GM18858 (cell line): ENCODE results near the gene PANX2.

ENCODE experiments used
- ATAC-seq: cut with Tn5 transposase; IDR thresholded peaks from one replicate; pipeline ENCODE4 v1.9.1; 2021; ENCODE audit not compliant: unreplicated experiment

Gene PANX2

DNA sequence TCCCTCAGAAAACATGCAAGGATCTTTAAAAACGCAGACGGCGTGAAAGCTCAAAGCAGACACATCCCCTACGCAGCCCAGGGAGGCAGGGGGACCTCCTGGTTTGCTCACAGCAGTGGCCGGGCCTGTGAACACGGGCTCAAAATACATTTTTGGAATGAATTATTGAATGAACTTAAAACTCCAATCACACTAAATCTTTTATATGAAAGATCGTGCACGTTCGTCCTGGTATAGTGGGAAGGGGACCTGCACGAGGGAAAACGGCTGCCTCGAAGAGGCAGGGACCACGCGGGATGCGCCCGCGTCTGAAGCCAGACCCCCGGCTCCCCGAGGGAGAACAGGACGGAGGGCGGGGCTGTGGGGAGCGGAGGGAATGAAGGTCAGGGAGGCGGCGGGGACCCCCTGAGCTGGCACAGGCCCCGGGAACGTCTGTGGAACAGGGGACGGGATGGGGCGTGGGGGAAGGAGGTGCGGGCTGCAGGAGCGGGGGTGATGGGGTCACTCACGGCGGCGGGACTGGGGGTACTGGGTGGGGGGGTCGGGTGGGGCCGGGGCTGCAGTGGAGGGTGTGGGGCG, 1.3 kb upstream of the PANX2 start:
- ATAC-seq: no peak

DNA sequence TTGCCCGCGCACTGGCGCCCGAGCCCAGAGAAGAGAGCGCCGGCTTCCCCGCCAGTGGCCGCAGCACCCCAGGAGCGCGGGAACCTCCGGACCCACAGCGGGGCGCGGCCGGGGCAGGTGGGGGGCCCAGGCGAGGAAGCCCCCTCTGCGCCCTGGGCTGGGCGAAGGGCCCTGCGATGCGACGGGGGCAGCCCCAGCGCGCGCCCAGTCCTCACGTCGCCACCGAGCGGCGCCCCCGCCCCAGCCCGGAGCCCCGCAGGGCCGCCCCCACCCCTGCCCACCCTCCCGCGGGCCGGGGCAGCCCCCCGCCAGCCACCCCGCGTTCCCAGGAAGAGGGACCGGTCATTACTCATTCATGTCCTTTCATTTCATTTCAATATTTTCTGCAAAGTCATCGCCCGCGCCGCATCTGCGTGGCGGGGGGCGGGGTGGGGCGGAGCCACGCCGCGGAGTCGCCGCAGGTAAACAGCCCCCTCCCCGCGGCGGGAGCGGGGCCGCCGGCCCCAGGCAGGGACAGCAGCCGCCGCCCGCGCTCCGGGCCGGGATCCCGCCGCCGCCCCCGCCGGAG, 673 bp upstream of the PANX2 start:
- no peak for ATAC-seq

DNA sequence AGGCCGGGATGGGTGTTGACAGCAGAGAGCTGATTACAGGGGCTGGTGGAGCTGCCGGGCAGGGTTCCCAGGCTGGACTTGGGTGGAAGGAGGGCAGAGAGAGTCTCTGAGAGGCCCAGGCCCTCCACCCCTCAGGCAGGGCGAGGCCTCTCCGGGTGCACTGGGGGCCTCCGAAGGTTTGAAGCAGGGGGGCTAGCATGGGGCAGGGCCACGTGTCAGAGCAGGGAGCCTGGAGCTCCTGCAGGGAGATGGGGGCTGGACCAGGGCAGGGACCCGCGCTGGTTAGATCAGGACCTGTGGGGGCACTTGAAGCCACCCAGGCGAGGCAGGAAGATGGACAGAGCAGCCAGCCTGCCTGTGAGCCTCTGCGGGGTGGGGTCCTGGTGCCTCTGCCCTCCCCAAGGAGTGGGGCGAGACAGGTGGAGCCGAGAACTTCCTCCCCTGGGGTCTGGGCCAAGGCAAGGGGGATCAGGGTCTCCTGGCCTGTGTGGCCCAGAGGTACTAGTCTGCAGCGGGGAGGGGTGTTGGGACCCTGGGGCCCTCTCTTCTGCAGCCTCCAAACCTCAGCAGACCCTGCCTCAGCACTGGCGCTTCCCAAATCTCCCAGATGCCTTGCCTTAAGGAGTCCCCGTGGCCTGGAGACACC, 911 bp downstream of the PANX2 start:
- no peak for ATAC-seq

DNA sequence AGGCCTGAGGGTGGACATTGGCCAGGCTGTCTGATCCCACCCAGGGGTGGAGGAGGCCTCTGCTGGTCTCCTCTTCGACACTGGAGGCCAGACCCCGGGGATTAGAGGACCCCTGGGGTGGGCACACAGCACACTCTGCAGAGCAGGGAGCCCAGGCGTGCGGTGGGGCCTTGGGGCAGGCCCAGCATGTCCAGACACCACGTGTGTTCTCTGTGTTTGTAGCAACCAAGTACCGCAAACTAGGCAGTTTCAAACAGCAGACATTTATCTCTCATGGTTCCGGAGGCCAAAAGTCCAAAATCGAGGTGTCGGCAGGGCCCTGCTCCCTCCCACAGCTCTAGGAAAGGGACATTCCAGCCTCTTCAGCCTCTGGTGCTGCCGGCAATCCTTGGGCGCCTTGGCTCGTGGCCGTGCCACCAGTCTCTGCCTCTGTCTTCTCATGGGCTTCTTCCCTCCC, 1.5 kb downstream of the PANX2 start:
- no peak for ATAC-seq

DNA sequence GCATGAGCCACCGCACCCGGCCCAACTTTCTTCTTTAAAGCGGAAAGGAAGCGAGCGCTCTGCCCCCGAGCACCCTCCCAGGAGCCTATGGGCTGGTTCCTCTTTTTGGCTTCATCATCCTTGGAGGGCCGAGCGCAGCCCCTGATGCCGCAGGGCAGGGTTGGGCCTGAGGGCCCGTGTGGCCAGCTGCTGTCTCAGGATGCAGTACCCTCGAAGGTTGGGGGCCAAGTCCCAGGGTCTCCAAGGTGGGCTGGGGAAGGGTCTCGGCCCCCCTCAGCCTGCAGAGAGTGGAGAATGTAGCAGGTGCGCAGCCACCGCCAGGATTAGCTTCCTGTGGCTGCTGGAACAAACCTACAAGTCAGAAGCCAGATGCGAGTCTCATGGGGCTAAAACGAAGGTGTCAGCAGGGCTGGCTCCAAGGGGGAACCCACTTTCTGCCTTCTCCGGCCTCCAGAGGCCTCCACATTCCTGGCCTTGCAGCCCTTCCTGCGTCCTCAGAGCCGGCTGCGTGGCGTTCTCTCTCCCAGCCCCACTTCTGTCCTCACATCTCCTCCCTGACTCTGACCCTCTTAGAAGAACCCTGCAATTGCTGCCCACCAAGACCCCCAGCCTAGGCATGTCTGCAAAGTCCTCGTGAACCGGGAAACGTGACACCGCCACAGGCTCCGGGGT, 2.9 kb downstream of the PANX2 start:
- no peak for ATAC-seq

DNA sequence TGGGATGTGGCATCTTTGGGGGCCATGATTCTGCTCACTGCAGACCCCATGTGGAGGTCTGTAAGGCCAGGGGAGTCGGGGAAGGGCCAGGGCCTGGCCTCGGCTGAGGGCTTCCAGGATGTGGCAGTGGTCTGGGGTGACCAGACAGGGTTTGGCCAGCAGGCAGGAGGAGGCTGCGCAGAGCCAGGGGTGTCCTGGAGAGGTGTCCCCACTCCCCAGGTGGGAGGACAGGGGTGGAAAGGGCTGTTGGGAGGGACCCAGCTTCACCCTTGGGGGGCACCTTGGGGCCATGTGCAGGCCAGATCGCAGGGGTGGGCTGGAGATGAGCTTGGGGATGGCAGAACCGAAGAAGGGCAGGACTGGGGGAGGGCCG, 3.4 kb downstream of the PANX2 start:
- ATAC-seq: no peak

DNA sequence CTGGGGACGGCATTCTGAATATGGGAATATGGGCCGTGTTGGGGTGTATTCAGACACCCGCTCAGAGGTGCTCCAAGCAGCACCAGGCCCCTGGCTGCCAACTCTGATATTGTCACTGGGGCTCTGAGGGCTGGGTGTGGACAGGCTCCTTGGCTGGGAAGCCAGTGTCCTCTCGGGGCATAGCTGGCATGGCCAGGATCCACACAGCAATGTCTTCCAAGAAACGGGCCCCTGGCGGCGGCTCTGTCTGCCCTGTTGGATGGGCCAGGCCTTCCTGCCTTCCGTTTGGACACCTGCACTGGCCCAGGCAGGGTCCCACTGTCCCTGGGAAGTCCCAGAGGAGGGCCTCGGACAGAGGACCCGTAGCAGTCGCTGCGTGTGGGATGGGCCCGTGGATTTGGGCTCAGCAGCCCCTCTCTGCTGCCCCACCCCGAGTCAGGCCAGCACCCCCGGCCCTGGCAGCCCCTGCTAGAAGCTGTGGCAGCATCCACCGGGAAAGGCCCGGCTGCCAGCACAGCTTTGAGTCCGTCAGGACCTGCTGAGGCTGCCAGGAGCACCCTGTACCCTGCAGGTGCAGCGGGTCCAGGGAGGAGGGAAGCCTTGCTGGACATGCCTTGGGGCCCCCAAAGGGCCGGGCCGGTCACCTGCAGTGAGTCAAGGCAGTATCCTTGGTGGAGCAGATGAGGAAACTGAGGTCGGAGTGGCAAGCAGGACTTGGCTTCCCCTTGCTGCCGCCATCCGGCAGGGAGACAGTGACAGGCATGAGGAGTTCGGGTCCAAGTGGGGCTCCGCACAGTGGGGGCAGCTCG, 4.1 kb downstream of the PANX2 start:
- no peak for ATAC-seq

DNA sequence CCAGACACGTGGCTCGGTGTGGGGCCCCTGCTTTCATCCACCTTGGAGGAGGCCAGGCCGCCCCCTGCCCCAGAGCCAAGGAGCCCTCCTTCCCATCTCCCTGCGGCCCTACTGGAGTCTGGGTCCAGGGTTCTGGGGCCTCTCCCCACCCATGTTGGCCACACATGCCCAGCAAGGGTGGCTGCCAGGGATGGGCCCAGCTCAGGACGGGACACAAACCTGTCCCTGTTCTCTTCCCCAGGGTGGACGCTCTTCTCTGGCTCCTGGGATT, 4.6 kb downstream of the PANX2 start:
- no peak for ATAC-seq

DNA sequence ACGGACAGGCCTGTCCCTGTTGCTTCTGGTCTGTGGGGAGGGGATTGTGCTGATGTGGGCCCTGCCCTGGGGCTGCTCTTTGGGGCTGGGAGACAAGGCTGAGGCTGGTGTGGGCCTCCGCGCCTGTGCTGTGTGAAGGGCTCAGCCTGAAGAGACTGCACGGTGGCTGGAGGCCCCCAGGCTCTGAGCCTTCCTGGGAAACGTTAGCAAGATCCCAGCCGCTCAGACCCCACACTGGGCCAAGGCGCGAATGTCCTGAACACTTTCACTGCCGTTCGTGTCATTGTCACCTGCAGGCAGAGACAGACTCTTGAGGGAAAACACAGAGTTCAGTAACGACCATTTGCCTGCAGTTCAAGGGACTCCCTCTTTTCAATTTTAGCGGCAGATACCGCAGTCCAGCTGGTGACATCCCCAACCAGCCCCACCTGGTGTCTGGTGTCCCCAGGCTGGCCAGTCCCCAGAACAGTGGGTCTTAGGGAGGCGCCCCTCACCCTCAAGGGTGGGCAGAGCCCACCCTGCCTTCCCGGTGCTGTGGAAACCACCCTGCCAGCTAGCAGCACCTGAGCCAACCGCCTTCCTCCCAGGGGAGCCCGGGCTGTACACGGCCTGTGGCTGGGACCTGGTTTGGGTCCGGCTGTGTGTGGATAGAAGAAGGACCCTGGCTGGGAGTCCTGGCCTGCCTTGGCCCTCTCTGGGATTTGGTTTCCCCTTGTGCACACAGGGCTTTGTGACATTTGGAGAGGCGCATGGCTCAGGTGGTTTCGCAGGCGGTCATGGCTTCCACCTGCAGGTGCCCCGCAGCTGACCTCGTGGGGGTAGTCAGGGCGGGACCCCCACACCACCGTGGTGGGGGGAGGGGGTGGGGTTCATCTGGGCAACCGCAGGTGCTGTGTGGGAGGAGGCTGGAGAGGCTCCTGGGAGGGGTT, 5.7 kb downstream of the PANX2 start:
- no peak for ATAC-seq

DNA sequence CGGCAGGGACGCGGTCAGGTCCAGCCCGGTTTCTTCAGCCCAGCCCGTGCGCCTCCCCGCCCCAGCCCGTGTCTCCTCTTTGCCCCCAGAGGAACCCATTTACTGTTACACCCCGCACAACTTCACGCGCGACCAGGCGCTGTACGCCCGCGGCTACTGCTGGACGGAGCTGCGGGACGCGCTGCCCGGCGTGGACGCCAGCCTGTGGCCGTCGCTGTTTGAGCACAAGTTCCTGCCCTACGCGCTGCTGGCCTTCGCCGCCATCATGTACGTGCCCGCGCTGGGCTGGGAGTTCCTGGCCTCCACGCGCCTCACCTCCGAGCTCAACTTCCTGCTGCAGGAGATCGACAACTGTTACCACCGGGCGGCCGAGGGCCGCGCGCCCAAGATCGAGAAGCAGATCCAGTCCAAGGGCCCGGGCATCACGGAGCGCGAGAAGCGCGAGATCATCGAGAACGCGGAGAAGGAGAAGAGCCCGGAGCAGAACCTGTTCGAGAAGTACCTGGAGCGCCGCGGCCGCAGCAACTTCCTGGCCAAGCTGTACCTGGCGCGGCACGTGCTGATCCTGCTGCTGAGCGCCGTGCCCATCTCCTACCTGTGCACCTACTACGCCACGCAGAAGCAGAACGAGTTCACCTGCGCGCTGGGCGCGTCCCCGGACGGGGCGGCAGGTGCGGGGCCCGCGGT, 6.5 kb downstream of the PANX2 start:
- no peak for ATAC-seq

DNA sequence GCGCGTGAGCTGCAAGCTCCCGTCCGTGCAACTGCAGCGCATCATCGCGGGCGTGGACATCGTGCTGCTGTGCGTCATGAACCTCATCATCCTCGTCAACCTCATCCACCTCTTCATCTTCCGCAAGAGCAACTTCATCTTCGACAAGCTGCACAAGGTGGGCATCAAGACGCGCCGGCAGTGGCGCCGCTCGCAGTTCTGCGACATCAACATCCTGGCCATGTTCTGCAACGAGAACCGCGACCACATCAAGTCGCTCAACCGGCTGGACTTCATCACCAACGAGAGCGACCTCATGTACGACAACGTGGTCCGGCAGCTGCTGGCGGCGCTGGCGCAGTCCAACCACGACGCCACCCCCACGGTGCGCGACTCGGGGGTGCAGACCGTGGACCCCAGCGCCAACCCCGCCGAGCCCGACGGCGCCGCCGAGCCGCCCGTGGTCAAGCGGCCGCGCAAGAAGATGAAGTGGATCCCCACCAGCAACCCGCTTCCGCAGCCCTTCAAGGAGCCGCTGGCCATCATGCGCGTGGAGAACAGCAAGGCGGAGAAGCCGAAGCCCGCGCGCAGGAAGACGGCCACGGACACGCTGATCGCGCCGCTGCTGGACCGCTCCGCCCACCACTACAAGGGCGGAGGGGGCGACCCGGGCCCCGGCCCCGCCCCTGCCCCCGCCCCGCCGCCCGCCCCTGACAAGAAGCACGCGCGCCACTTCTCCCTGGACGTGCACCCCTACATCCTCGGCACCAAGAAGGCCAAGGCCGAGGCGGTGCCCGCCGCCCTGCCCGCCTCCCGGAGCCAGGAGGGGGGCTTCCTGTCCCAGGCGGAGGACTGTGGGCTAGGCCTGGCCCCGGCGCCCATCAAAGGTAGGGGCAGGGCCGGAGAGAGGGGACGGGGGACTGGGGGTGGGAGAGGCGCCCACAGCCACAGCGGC, 7.3 kb downstream of the PANX2 start:
- no peak for ATAC-seq

DNA sequence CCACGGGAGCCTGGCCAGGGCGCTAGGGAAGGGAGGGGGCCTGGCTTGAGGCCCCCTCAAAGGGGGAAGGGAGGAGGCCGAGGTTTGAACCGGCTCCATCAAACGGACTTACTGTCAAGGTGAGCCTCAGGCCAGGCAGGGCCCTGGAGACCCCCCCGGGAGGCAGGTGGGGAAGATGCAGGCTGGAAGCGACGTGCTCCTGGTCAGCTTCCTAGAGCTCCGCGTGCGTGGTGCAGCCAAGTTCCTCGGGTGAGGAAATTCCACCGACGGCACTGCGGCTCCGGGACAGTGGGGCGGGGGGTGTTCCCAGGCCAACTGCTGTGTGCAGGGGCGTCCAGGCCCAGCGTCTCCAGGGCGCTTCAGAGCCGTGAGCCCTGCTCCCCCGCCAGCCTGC, 7.9 kb downstream of the PANX2 start:
- no peak for ATAC-seq

DNA sequence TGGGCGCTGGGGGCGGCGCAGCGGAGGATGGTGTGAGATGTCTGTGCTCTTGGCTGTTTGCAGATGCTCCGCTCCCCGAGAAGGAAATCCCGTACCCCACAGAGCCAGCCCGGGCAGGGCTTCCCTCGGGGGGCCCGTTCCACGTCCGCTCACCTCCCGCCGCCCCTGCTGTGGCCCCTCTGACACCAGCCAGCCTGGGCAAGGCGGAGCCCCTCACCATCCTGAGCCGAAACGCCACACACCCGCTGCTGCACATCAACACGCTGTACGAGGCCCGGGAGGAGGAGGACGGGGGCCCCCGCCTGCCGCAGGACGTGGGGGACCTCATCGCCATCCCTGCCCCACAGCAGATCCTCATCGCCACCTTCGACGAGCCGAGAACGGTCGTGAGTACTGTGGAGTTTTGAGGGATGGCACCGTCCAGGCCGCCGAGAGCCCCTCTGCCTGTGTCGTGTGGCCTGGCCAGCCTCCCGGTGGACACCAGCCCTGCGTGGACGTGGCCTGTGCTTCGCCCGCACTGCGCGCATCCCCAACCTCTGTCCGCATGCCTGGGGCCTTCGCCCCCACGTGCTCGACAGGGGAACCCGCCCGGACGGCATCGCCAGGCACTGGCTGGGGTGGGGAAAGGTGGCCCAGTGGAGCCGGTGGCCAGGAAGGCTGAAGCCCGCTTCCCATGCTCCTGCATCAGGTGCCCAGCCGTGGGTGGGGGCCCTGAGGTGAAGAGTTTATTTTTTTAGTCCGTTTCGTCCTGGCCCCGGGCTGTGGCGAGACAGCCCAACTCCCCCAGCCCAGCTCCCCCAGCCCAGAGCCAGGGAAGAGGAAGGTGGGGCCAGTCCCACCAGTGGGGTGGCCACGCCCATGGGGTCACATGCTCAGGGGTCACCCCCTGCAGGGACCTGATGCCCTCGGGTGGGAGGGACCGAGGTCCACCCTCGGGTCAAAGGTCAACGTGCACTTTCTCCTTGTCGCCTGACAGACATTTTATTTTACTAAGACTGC, 8.6 kb downstream of the PANX2 start:
- no peak for ATAC-seq

DNA sequence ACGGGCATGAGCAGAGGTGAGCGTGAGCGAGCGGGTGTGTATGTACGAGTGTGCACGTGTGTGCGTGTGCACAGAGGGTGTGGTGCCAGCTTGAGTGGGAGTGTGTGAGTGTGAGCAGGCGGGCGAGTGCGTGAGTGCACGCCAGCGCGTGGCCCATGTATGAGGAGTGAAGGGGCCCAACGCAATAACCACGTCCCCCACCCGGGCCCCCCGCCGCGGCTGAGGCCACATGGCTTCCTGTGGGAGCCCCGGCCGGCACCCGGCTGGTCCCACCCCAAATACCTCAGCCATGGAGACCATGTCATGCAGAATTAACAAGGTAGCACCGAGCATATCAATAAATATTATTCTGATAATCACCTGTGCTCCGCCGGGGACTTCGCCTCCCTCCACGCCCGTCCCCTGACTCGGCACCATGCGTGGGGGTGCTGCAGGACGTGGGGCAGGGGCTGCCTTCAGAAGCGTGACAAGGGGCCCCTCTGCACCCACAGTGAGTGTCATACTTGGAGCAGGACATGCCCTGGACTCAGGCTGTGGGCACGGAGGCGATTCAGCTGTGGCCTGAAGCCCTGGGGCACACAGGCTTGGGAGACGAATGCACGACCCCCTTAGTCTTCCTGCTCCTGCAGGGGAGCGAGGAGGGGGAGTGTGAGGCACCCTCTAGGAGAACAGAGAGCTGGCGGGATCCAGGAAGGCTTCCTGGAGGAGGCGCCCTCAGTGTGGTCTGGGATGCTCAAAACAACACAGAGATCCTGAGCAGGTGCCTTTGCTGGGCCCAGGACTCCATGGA, 9.6 kb downstream of the PANX2 start:
- no peak for ATAC-seq

DNA sequence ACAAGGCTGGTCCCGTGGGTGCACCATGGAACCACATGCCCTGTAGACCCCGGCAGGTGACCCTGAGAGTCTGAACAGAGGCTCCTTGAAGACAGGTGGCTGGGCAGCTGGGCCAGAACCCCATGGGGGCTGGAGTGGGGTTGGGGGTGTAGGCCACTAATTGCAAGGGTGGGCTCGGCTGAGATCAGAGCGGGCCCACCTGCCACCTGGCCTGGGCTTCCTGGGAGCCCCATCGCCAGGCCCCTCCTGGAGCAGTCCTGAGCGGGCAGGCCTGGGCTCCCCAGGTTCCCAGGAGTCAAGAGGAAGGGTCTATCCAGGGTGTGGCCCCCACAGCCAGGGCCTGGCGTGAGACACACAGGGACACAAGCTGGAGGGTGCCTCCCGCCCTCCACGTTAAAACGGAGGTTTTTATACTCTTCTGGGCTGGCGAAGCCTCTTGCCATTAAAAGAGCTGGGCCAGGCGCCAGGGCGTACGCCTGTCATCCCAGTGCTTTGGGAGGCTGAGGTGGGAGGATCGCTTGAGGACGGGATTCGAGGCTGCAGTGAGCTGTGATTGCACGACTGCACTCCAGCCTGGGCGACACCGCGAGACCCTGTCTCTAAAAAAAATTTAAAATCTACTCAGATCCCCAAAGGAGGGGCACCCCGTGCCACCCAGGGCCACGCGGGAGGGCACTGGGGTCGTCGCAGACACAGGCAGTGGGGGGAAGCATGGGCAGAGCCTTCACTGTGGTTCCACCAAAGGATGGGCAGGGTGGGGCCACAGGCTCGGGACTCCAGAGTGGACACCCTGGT, 10.4 kb downstream of the PANX2 start:
- ATAC-seq: no peak
